PC-3 (cell line): ENCODE results near the gene CCDC91.

Experiments used
- EZH2 ChIP-seq: fragments of 300-600 bp; sonication (generic); IDR thresholded peaks from one replicate; pipeline ENCODE4 v1.6.1; 2017; ENCODE audit warnings: antibody characterized with exemption, mild to moderate bottlenecking, low read length; ENCODE audit not compliant: unreplicated experiment
- EZH2phosphoT487 ChIP-seq: fragments of 300-600 bp; sonication (generic); IDR thresholded peaks from 2 replicates; pipeline ENCODE4 v1.6.1; 2018; ENCODE audit warnings: mild to moderate bottlenecking, antibody characterized with exemption, low read length, borderline replicate concordance
- TF ChIP-seq, protein P1 (sequence below): fragments of 300-600 bp; sonication (generic); conservative IDR thresholded peaks from 2 replicates; pipeline ENCODE4 v1.5.1; 2017; ENCODE audit warnings: antibody characterized with exemption, low read depth, mild to moderate bottlenecking, low read length

DNA sequence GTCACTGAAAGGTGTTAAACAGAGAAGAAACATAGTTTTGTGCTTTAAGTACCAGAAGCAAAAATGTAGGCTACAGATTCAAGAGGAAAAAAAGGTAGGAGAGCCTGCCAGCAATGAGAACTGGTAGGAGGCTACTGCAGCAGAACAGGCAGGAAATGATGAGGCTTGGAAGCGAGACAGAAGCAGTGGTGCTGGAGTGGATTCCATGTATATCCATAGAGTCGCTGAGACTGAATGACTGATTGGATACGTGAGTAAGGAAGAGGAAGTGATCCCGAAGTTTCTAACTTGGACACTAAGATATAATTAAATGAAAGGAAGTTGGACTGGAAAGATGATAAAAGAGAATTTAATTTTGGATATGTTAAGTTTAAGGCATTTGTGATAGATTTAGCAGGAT is 45.0 kb upstream of the CCDC91 start:
- TF ChIP-seq, protein P1, sequence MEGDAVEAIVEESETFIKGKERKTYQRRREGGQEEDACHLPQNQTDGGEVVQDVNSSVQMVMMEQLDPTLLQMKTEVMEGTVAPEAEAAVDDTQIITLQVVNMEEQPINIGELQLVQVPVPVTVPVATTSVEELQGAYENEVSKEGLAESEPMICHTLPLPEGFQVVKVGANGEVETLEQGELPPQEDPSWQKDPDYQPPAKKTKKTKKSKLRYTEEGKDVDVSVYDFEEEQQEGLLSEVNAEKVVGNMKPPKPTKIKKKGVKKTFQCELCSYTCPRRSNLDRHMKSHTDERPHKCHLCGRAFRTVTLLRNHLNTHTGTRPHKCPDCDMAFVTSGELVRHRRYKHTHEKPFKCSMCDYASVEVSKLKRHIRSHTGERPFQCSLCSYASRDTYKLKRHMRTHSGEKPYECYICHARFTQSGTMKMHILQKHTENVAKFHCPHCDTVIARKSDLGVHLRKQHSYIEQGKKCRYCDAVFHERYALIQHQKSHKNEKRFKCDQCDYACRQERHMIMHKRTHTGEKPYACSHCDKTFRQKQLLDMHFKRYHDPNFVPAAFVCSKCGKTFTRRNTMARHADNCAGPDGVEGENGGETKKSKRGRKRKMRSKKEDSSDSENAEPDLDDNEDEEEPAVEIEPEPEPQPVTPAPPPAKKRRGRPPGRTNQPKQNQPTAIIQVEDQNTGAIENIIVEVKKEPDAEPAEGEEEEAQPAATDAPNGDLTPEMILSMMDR, result no peak
- TF ChIP-seq EZH2phosphoT487, result no peak
- no peak for TF ChIP-seq EZH2
